Tibial nerve (tissue), 4 donors: Measurements from ENCODE around the gene ST8SIA2.
"Not testable (repeated sequence)": the region's sequence is repeated elsewhere in the genome, so short reads cannot be mapped to it uniquely, and the experiment has no call there.

ENCODE experiments used
- CTCF ChIP-seq, 5 experiments: fragments of 200-600 bp in 3 of 5; fragments of 450-650 bp in 2 of 5; sonication (generic) in 3 of 5; IDR thresholded peaks; one replicate each; pipeline ENCODE4 v1.5.1; 2016 to 2019; ENCODE audit warnings: antibody characterized with exemption in 5 of 5, mild to moderate bottlenecking in 3 of 5, moderate library complexity in 2 of 5
- EP300 ChIP-seq, 2 donors: sonication (generic); formaldehyde crosslinking; IDR thresholded peaks; one replicate each; pipeline ENCODE4 v1.6.1; 2017; ENCODE audit warnings: antibody characterized with exemption in 2 of 2, mild to moderate bottlenecking in 1 of 2

- TF ChIP-seq CTCF, EP300 (IDR thresholded peaks at IDR 0.05): not testable (repeated sequence)
These were observed 86.0 kb downstream of the ST8SIA2 start for GRCh38 chr15:92479730-92480129.
